ENCODE data around the gene PRCC.

PRCC gene

GRCh38 chr1:156816561-156817328 lies 49.4 kb downstream of the PRCC start, which contains the start of gene SH2D2A:
Gene SH2D2A (minus strand): TSS chr1:156816848. CDS start chr1:156816708, 140 bp downstream.
- peaks cover 72% of the 10 kb centered on the region for H3K4me1 Mint-ChIP-seq
- H3K4me3 Mint-ChIP-seq, result peak within 1 kb of the TSS; percentile 91
- H3K27me3 Mint-ChIP-seq, result no peaks in the 10 kb centered on the region
- peaks cover 15% of the 10 kb centered on the region for H3K9me3 Mint-ChIP-seq
- H3K36me3 Mint-ChIP-seq (ENCODE audit: low read depth), result peaks cover 58% of the 10 kb centered on the region
- ATAC-seq, result peak; percentile 92
- DNase-seq, result peak; percentile 94
- peak within 1 kb of the TSS; percentile 96 for H3K27ac Mint-ChIP-seq

GRCh38 chr1:156821801-156822200 lies 54.5 kb downstream of the PRCC start:
- Mint-ChIP-seq H3K27ac (peak overlapping the region; percentile 82), H3K4me3 (peak overlapping the region; percentile 45), H3K27me3 (no peaks in the 10 kb centered on the region), H3K9me3 (peaks cover 15% of the 10 kb centered on the region), H3K4me1 (peaks cover 56% of the 10 kb centered on the region), H3K36me3 (ENCODE audit: low read depth) (peaks cover 8% of the 10 kb centered on the region)
- DNase-seq (peak; percentile 65), ATAC-seq (peak; percentile 94)

- Mint-ChIP-seq H3K4me1 (peaks cover 47% of the 10 kb centered on the region), H3K27ac (peak overlapping the region; percentile 82), H3K4me3 (peak overlapping the region; percentile 27), H3K36me3 (ENCODE audit: low read depth) (peaks cover 8% of the 10 kb centered on the region), H3K9me3 (peaks cover 15% of the 10 kb centered on the region), H3K27me3 (no peaks in the 10 kb centered on the region)
- ATAC-seq (no peak), DNase-seq (no peak)
Measured at GRCh38 chr1:156822680-156823079, 55.3 kb downstream of the PRCC start.

GRCh38 chr1:156823210-156823790 lies 56.0 kb downstream of the PRCC start:
- peak overlapping the region; percentile 82 for H3K27ac Mint-ChIP-seq

GRCh38 chr1:156826630-156827029 lies 59.3 kb downstream of the PRCC start:
- ATAC-seq (no peak), DNase-seq (no peak)
- no peaks in the 10 kb centered on the region for H3K36me3 Mint-ChIP-seq (ENCODE audit: low read depth)
- H3K9me3 Mint-ChIP-seq, result no peaks in the 10 kb centered on the region
- no peak overlapping the region for H3K4me3 Mint-ChIP-seq
- no peak overlapping the region for H3K27ac Mint-ChIP-seq
- peaks cover 4% of the 10 kb centered on the region for H3K27me3 Mint-ChIP-seq
- H3K4me1 Mint-ChIP-seq, result peaks cover 28% of the 10 kb centered on the region

More at GRCh38 chr1:156823210-156823790, 56.0 kb downstream of the PRCC start:
- Mint-ChIP-seq H3K27me3 (no peaks in the 10 kb centered on the region), H3K4me3 (no peak overlapping the region), H3K4me1 (peaks cover 43% of the 10 kb centered on the region), H3K36me3 (ENCODE audit: low read depth) (peaks cover 5% of the 10 kb centered on the region), H3K9me3 (peaks cover 11% of the 10 kb centered on the region)
- DNase-seq, result no peak
- no peak for ATAC-seq

- peaks cover 11% of the 10 kb centered on the region for H3K27me3 Mint-ChIP-seq
- H3K36me3 Mint-ChIP-seq (ENCODE audit: low read depth), result no peaks in the 10 kb centered on the region
- ATAC-seq (peak; percentile 75), DNase-seq (no peak)
- H3K4me1 Mint-ChIP-seq, result peaks cover 14% of the 10 kb centered on the region
- no peak overlapping the region for H3K4me3 Mint-ChIP-seq
- H3K27ac Mint-ChIP-seq, result peak overlapping the region; percentile 67
- no peaks in the 10 kb centered on the region for H3K9me3 Mint-ChIP-seq
Measured at GRCh38 chr1:156828400-156829124, 61.2 kb downstream of the PRCC start.

- ATAC-seq, result no peak
- Mint-ChIP-seq H3K27me3 (peaks cover 11% of the 10 kb centered on the region), H3K36me3 (ENCODE audit: low read depth) (no peaks in the 10 kb centered on the region), H3K4me1 (peaks cover 53% of the 10 kb centered on the region), H3K27ac (no peak overlapping the region), H3K9me3 (no peaks in the 10 kb centered on the region), H3K4me3 (no peak overlapping the region)
- no peak for DNase-seq
Measured at GRCh38 chr1:156832434-156832833, 65.1 kb downstream of the PRCC start.

GRCh38 chr1:156833603-156834002 lies 66.3 kb downstream of the PRCC start:
- Mint-ChIP-seq H3K36me3 (ENCODE audit: low read depth) (no peaks in the 10 kb centered on the region), H3K4me3 (peak overlapping the region; percentile 25), H3K9me3 (no peaks in the 10 kb centered on the region), H3K4me1 (peaks cover 50% of the 10 kb centered on the region), H3K27me3 (peaks cover 15% of the 10 kb centered on the region), H3K27ac (peak overlapping the region; percentile 76)
- ATAC-seq, result peak; percentile 44
- no peak for DNase-seq

- peaks cover 49% of the 10 kb centered on the region for H3K4me1 Mint-ChIP-seq
- no peak for DNase-seq
- peak overlapping the region; percentile 25 for H3K4me3 Mint-ChIP-seq
- H3K36me3 Mint-ChIP-seq (ENCODE audit: low read depth), result no peaks in the 10 kb centered on the region
- no peaks in the 10 kb centered on the region for H3K9me3 Mint-ChIP-seq
- peak; percentile 35 for ATAC-seq
- peaks cover 19% of the 10 kb centered on the region for H3K27me3 Mint-ChIP-seq
- peak overlapping the region; percentile 76 for H3K27ac Mint-ChIP-seq
Measured at GRCh38 chr1:156834322-156834721, 67.0 kb downstream of the PRCC start.

- H3K27ac Mint-ChIP-seq, result peak overlapping the region; percentile 80
- H3K4me1 Mint-ChIP-seq, result peaks cover 52% of the 10 kb centered on the region
- H3K27me3 Mint-ChIP-seq, result peaks cover 20% of the 10 kb centered on the region
- DNase-seq (peak; percentile 68), ATAC-seq (peak; percentile 85)
- no peaks in the 10 kb centered on the region for H3K9me3 Mint-ChIP-seq
- H3K36me3 Mint-ChIP-seq (ENCODE audit: low read depth), result no peaks in the 10 kb centered on the region
- H3K4me3 Mint-ChIP-seq, result peak overlapping the region; percentile 50
Measured at GRCh38 chr1:156836041-156836654, 68.8 kb downstream of the PRCC start.

- Mint-ChIP-seq H3K27ac (peak overlapping the region; percentile 30), H3K9me3 (no peaks in the 10 kb centered on the region), H3K4me3 (peak overlapping the region; percentile 12), H3K27me3 (peaks cover 17% of the 10 kb centered on the region), H3K36me3 (ENCODE audit: low read depth) (no peaks in the 10 kb centered on the region), H3K4me1 (peaks cover 52% of the 10 kb centered on the region)
- DNase-seq (no peak), ATAC-seq (no peak)
Measured at GRCh38 chr1:156836892-156837291, 69.6 kb downstream of the PRCC start.

- Mint-ChIP-seq H3K27ac (no peak overlapping the region), H3K4me1 (peaks cover 44% of the 10 kb centered on the region), H3K36me3 (ENCODE audit: low read depth) (no peaks in the 10 kb centered on the region), H3K9me3 (no peaks in the 10 kb centered on the region), H3K4me3 (no peak overlapping the region), H3K27me3 (peaks cover 32% of the 10 kb centered on the region)
- DNase-seq (peak; percentile 53), ATAC-seq (peak; percentile 11)
Measured at GRCh38 chr1:156838972-156839371, 71.6 kb downstream of the PRCC start.

GRCh38 chr1:156839426-156840109 lies 72.2 kb downstream of the PRCC start:
- Mint-ChIP-seq H3K27ac (no peak overlapping the region), H3K27me3 (peaks cover 34% of the 10 kb centered on the region), H3K9me3 (no peaks in the 10 kb centered on the region), H3K4me3 (no peak overlapping the region), H3K4me1 (peaks cover 42% of the 10 kb centered on the region), H3K36me3 (ENCODE audit: low read depth) (no peaks in the 10 kb centered on the region)
- ATAC-seq (no peak), DNase-seq (no peak)
